Astrocyte (in vitro differentiated cells and primary cell): Measurements from ENCODE around the gene STRBP. TPM values are rescaled to one million over a fixed set of nuclear protein-coding genes. Genes with fewer than 3 reads are reported as not detected.

ENCODE experiments used
- DNase-seq: peaks from one replicate; pipeline ENCODE4 v3.0.0-alpha.2; 2010; ENCODE audit warnings: low read depth
- FAIRE-seq: peaks from 2 replicates; lab custom pipeline; 2011; peaks lifted over from hg19 to GRCh38; lab: Jason Lieb, UNC
- H2AFZ ChIP-seq: 2 replicates; pipeline ENCODE4 v1.6.0; 2012; ENCODE audit warnings: low read depth, low read length, inconsistent platforms
- H3K27ac ChIP-seq: 2 replicates; pipeline ENCODE4 v1.5.1; 2011; ENCODE audit warnings: low read depth, low read length, inconsistent platforms
- H3K27me3 ChIP-seq: 2 replicates; pipeline ENCODE4 v1.6.0; 2011; ENCODE audit warnings: low read length, inconsistent platforms; ENCODE audit not compliant: insufficient read depth
- H3K36me3 ChIP-seq: 2 replicates; pipeline ENCODE4 v1.5.1; 2011; ENCODE audit warnings: low read length, inconsistent platforms; ENCODE audit not compliant: insufficient read depth
- H3K4me1 ChIP-seq: 2 replicates; pipeline ENCODE4 v1.5.1; 2011; ENCODE audit warnings: low read length, inconsistent platforms; ENCODE audit not compliant: insufficient read depth
- H3K4me2 ChIP-seq: 2 replicates; pipeline ENCODE4 v1.6.0; 2012; ENCODE audit warnings: low read length, inconsistent platforms
- H3K4me3 ChIP-seq: 2 replicates; pipeline ENCODE4 v1.5.1; 2011; ENCODE audit warnings: low read depth, mild to moderate bottlenecking, low read length, inconsistent platforms; ENCODE audit not compliant: insufficient read depth
- H3K79me2 ChIP-seq: 2 replicates; pipeline ENCODE4 v1.6.0; 2012; ENCODE audit warnings: mild to moderate bottlenecking, low read length, inconsistent platforms; ENCODE audit not compliant: insufficient read depth
- H3K9ac ChIP-seq: 2 replicates; pipeline ENCODE4 v1.6.0; 2012; ENCODE audit warnings: mild to moderate bottlenecking, low read length, inconsistent platforms
- H3K9me3 ChIP-seq: 2 replicates; pipeline ENCODE4 v1.5.1; 2012; ENCODE audit warnings: low read depth, mild to moderate bottlenecking, low read length, inconsistent platforms; ENCODE audit not compliant: insufficient read depth
- H4K20me1 ChIP-seq: 2 replicates; pipeline ENCODE4 v1.6.0; 2012; ENCODE audit warnings: low read length, inconsistent platforms; ENCODE audit not compliant: insufficient read depth
- H3K27ac Mint-ChIP-seq: one replicate; pipeline ENCODE4 v1.8.0; 2021; ENCODE audit warnings: mild to moderate bottlenecking, mixed read lengths; ENCODE audit not compliant: unreplicated experiment
- H3K27me3 Mint-ChIP-seq: one replicate; pipeline ENCODE4 v1.8.0; 2021; ENCODE audit warnings: low read depth, mixed read lengths; ENCODE audit not compliant: unreplicated experiment
- H3K36me3 Mint-ChIP-seq: one replicate; pipeline ENCODE4 v1.8.0; 2021; ENCODE audit warnings: low read depth, mixed read lengths; ENCODE audit not compliant: unreplicated experiment
- H3K4me1 Mint-ChIP-seq: one replicate; pipeline ENCODE4 v1.8.0; 2021; ENCODE audit warnings: low read depth, mixed read lengths; ENCODE audit not compliant: unreplicated experiment
- H3K4me3 Mint-ChIP-seq: one replicate; pipeline ENCODE4 v1.8.0; 2021; ENCODE audit warnings: mild to moderate bottlenecking, moderate library complexity, mixed read lengths; ENCODE audit not compliant: unreplicated experiment
- H3K9me3 Mint-ChIP-seq: one replicate; pipeline ENCODE4 v1.8.0; 2021; ENCODE audit warnings: mild to moderate bottlenecking, mixed read lengths; ENCODE audit not compliant: unreplicated experiment
- EZH2 ChIP-seq: IDR thresholded peaks from 2 replicates; pipeline ENCODE4 v1.6.1; 2012; ENCODE audit warnings: mild to moderate bottlenecking, low read length, inconsistent platforms; ENCODE audit not compliant: insufficient read depth
- total RNA-seq: library from RNA; stranded (reverse); gene quantifications from 2 replicates; pipeline ENCODE4 v1.2.1, GENCODE V29; 2021
- TF ChIP-seq, protein P1 (sequence below): IDR thresholded peaks from 2 replicates; pipeline ENCODE4 v1.5.1; 2011; ENCODE audit warnings: low read depth, mild to moderate bottlenecking, inconsistent platforms, low read length, moderate library complexity; ENCODE audit not compliant: insufficient read depth

STRBP gene
- total RNA-seq, 1 donor from 2014 or later = 13.1 TPM

DNA sequence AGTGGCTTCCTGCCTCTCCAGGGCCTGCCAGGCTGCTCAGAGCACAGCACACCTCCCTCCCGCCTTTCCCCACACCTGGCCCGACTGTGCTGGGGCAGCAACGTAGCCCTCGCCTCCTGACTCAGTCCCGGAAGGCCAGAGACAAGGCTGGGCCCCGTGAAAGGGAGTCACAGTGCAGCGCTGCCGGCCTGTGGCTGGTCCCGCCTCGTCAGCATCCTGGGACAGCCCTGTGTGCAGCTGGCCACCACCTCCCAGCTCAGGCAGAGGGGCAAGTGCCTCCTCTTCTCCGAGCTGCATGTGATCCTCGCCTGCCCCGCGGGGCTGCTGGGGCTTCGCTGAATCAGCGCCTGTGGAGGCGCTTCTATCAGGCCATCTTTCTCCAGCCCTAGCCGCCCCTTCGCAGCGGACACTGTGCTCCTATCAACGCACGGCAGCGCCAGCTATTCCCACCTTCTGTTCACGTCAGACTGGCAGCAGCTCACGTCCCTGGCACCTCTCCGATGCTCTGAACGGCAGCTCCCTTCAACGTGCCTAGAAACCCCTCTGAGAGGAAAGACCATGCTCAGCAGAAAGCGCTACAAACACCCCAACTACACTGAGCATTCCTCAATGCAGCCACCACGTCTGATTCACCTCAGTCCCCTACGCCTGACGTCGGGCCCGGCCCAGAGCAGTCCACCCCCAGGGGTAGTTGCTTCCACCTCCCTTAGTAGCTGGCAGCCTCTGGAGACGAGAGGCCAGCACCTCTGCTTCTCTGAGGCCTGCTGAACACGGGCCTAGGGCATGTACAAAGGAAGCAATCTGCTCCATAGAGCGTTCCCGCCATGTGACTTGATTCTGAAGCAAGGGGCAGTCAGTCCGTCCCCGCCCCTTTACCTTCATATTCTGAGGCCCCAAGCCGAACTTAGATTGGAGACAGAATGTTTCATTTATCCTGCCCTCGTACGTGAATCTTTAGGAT is 156.1 kb downstream of the STRBP start:
- peaks cover 2% of the 10 kb centered on the region for H3K4me1 Mint-ChIP-seq
- TF ChIP-seq, protein P1, sequence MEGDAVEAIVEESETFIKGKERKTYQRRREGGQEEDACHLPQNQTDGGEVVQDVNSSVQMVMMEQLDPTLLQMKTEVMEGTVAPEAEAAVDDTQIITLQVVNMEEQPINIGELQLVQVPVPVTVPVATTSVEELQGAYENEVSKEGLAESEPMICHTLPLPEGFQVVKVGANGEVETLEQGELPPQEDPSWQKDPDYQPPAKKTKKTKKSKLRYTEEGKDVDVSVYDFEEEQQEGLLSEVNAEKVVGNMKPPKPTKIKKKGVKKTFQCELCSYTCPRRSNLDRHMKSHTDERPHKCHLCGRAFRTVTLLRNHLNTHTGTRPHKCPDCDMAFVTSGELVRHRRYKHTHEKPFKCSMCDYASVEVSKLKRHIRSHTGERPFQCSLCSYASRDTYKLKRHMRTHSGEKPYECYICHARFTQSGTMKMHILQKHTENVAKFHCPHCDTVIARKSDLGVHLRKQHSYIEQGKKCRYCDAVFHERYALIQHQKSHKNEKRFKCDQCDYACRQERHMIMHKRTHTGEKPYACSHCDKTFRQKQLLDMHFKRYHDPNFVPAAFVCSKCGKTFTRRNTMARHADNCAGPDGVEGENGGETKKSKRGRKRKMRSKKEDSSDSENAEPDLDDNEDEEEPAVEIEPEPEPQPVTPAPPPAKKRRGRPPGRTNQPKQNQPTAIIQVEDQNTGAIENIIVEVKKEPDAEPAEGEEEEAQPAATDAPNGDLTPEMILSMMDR = no peak
- TF ChIP-seq EZH2 = no peak
- H3K4me2 ChIP-seq = no peak overlapping the region
- peaks cover 19% of the 10 kb centered on the region for H3K36me3 Mint-ChIP-seq
- no peak overlapping the region for H3K4me3 ChIP-seq
- no peak overlapping the region for H3K27ac Mint-ChIP-seq
- H3K9me3 ChIP-seq = no peaks in the 10 kb centered on the region
- no peak overlapping the region for H3K27ac ChIP-seq
- no peaks in the 10 kb centered on the region for H3K9me3 Mint-ChIP-seq
- no peaks in the 10 kb centered on the region for H3K27me3 Mint-ChIP-seq
- H3K27me3 ChIP-seq = no peaks in the 10 kb centered on the region
- H3K4me3 Mint-ChIP-seq = no peak overlapping the region
- FAIRE-seq (no peak), DNase-seq (no peak)
- no peak overlapping the region for H3K9ac ChIP-seq
- H4K20me1 ChIP-seq = peaks cover 5% of the 10 kb centered on the region
- H3K79me2 ChIP-seq = no peaks in the 10 kb centered on the region
- no peaks in the 10 kb centered on the region for H3K36me3 ChIP-seq
- H3K4me1 ChIP-seq = no peaks in the 10 kb centered on the region
- no peak overlapping the region for H2AFZ ChIP-seq

DNA sequence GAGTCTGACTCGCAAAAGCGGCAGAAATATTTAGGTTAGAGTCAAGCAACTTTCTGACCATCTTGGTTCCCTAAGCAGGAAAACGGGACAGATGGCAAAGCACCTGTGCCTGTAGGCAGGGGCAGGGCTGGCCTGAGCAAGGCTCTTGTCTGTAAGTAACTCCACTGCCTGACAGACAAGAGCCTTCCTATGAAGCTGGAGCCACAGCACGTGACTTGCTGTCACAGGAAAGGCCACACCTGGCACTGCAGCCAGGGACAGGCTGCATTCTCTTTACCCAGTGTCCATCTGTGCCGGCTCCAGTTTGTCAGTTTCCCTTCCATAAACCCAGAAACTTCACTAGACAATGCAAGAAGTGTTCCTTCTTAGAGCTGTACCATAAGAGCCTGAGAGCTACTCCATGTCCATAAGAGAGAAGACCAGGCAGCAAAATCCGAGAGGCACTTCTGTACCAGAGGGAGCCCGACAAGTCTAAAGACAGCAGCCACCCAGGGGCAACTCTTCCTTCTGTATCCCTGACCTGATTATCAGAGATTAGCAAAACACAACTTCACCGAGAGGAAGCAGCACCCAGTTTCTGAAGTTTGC is 156.9 kb downstream of the STRBP start:
- Histone ChIP-seq H3K27ac (no peak overlapping the region), H3K79me2 (no peaks in the 10 kb centered on the region), H3K36me3 (no peaks in the 10 kb centered on the region), H3K4me2 (no peak overlapping the region), H4K20me1 (peaks cover 12% of the 10 kb centered on the region), H3K4me3 (no peak overlapping the region), H2AFZ (no peak overlapping the region), H3K9me3 (no peaks in the 10 kb centered on the region), H3K4me1 (no peaks in the 10 kb centered on the region), H3K27me3 (no peaks in the 10 kb centered on the region), H3K9ac (no peak overlapping the region)
- TF ChIP-seq EZH2 = no peak
- TF ChIP-seq, protein P1 = no peak
- no peak for DNase-seq
- no peaks in the 10 kb centered on the region for H3K27me3 Mint-ChIP-seq
- no peaks in the 10 kb centered on the region for H3K9me3 Mint-ChIP-seq
- FAIRE-seq = no peak
- H3K4me1 Mint-ChIP-seq = peaks cover 2% of the 10 kb centered on the region
- H3K36me3 Mint-ChIP-seq = peaks cover 19% of the 10 kb centered on the region
- H3K4me3 Mint-ChIP-seq = no peak overlapping the region
- H3K27ac Mint-ChIP-seq = peak overlapping the region; percentile 18
